Liver (tissue), 9 donors: ENCODE results near the gene SNU13. TPM values are rescaled to one million over a fixed set of nuclear protein-coding genes. Genes with fewer than 3 reads are reported as not detected.
"Not testable (repeated sequence)": the region's sequence is repeated elsewhere in the genome, so short reads cannot be mapped to it uniquely, and the experiment has no call there.

Source experiments
- DNase-seq: peaks from one replicate; pipeline ENCODE4 v3.0.0-alpha.2; 2017; ENCODE audit warnings: low spot score
- H3K27ac ChIP-seq, 2 donors: one replicate each; pipeline ENCODE4 v1.7.0; 2013; ENCODE audit warnings: inconsistent platforms in 2 of 2, low read length in 2 of 2, control low read depth in 1 of 2, low read depth in 1 of 2, mild to moderate bottlenecking in 1 of 2
- H3K27me3 ChIP-seq, 4 donors: one replicate each; pipeline versions ENCODE4 v1.6.1 to v1.7.0; 2013; ENCODE audit warnings: low read length in 3 of 4, inconsistent platforms in 1 of 4, mild to moderate bottlenecking in 1 of 4, moderate library complexity in 1 of 4; ENCODE audit not compliant: control insufficient read depth in 4 of 4, insufficient read depth in 4 of 4
- H3K36me3 ChIP-seq, 4 donors: one replicate each; pipeline versions ENCODE4 v1.6.1 to v1.7.0; 2013; ENCODE audit warnings: low read length in 3 of 4, mild to moderate bottlenecking in 3 of 4, low read depth in 1 of 4, moderate library complexity in 1 of 4; ENCODE audit not compliant: control insufficient read depth in 4 of 4, insufficient read depth in 3 of 4
- H3K4me1 ChIP-seq, 4 donors: one replicate each; pipeline versions ENCODE4 v1.6.1 to v1.7.0; 2013; ENCODE audit warnings: low read length in 3 of 4, mild to moderate bottlenecking in 3 of 4, moderate library complexity in 1 of 4; ENCODE audit not compliant: control insufficient read depth in 4 of 4, insufficient read depth in 4 of 4
- H3K4me3 ChIP-seq, 3 donors: one replicate each; pipeline versions ENCODE4 v1.6.1 to v1.7.0; 2013; ENCODE audit warnings: low read length in 3 of 3, control low read depth in 1 of 3, low read depth in 1 of 3, mild to moderate bottlenecking in 1 of 3
- H3K9ac ChIP-seq, 2 donors: one replicate each; pipeline ENCODE4 v1.7.0; 2013; ENCODE audit warnings: low read length in 2 of 2, mild to moderate bottlenecking in 2 of 2, moderate library complexity in 2 of 2, control low read depth in 1 of 2, low read depth in 1 of 2
- H3K9me3 ChIP-seq, 4 donors: one replicate each; pipeline versions ENCODE4 v1.6.1 to v1.7.0; 2013; ENCODE audit warnings: low read length in 3 of 4; ENCODE audit not compliant: control insufficient read depth in 4 of 4
- FOXA2 ChIP-seq: IDR thresholded peaks from 2 replicates; pipeline ENCODE4 v1.6.1; 2016; ENCODE audit warnings: antibody characterized with exemption
- HNF4A ChIP-seq, 2 donors: conservative IDR thresholded peaks; 2 replicates each; pipeline ENCODE4 v1.6.1; 2016; ENCODE audit warnings: antibody characterized with exemption in 2 of 2, mild to moderate bottlenecking in 2 of 2
- HNF4G ChIP-seq: IDR thresholded peaks from 2 replicates; pipeline ENCODE4 v1.6.1; 2016; ENCODE audit warnings: antibody characterized with exemption
- JUND ChIP-seq, 2 donors: IDR thresholded peaks; 2 replicates each; pipeline ENCODE4 v1.6.1; 2016; ENCODE audit warnings: antibody characterized with exemption in 2 of 2
- MAX ChIP-seq: IDR thresholded peaks from 2 replicates; pipeline ENCODE4 v1.6.1; 2016; ENCODE audit warnings: antibody characterized with exemption
- RXRA ChIP-seq, 2 donors: IDR thresholded peaks; 2 replicates each; pipeline ENCODE4 v1.6.1; 2017 to 2018; ENCODE audit warnings: antibody characterized with exemption in 2 of 2, mild to moderate bottlenecking in 1 of 2
- SP1 ChIP-seq: IDR thresholded peaks from 2 replicates; pipeline ENCODE4 v1.6.1; 2018; ENCODE audit warnings: antibody characterized with exemption, mild to moderate bottlenecking
- TAF1 ChIP-seq: conservative IDR thresholded peaks from 2 replicates; pipeline ENCODE4 v1.6.1; 2016; ENCODE audit warnings: antibody characterized with exemption, mild to moderate bottlenecking
- YY1 ChIP-seq: IDR thresholded peaks from 2 replicates; pipeline ENCODE4 v1.6.1; 2016; ENCODE audit warnings: antibody characterized with exemption, mild to moderate bottlenecking
- WGBS: extraction: QIAGEN DNeasy Blood & Tissue Kit; methylation state at CpG from one replicate; pipeline ENCODE4 v1.1.7; 2013; 5-methylcytosine and 5-hydroxymethylcytosine counted together
- polyA plus RNA-seq, 2 donors: library from polyadenylated mRNA; stranded (reverse) in 1 of 2; unstranded in 1 of 2; fragments of 200-250 nt in 1 of 2; fragments of >200 nt in 1 of 2; fragmentation: Nextera tagmentation in 1 of 2; extraction: Ambion mirVana in 1 of 2; gene quantifications; one replicate each; pipeline versions ENCODE4 v1.2.1 to v1.2.3, GENCODE V29; 2013 to 2015
- total RNA-seq, 2 donors: library from RNA; depleted of rRNA; stranded (reverse); fragments of >200 nt; gene quantifications; one replicate each; pipeline ENCODE4 v1.2.3, GENCODE V29; 2014
- TF ChIP-seq, protein P1 (sequence below): IDR thresholded peaks from 2 replicates; pipeline ENCODE4 v1.6.1; 2016; ENCODE audit warnings: antibody characterized with exemption
- TF ChIP-seq, protein P2 (sequence below): fragments of 150-350 bp; IDR thresholded peaks from 2 replicates; pipeline ENCODE4 v1.5.1; 2017; ENCODE audit warnings: improper control_type of control experiment, low read depth, low read length; ENCODE audit not compliant: missing input control
- TF ChIP-seq, protein P3 (sequence below): IDR thresholded peaks from 2 replicates; pipeline ENCODE4 v1.6.1; 2016; ENCODE audit warnings: antibody characterized with exemption
- TF ChIP-seq, protein P4 (sequence below): IDR thresholded peaks from 2 replicates; pipeline ENCODE4 v1.6.1; 2016; ENCODE audit warnings: antibody characterized with exemption, mild to moderate bottlenecking
- donor health status: healthy.
- donor health status: healthy.
- donor health status: healthy.
- donor health status: healthy.
- donor health status: healthy.

Gene SNU13
- total and polyA plus RNA-seq, 4 donors = 22.3 to 104 (median 43.9) TPM

DNA sequence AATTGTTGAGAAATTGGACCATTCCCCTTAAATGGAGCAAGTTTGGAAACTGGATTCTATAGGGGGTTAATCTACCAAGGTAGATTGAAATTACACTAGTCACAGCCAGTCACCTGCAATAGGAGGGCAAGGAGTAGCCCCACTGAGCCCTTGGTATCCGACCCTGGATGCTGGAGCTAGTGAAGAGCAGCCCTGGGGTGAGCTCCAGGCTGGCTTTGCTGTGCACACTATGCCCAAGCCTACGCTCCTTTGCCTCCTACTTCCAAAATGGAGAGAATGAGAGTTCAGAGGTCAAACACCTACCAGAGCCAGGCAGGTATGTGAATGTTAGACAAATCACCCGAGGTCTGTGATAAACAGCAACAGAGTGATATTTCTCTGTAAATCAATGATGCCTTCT lies 23.7 kb downstream of the SNU13 start:
- no peak for DNase-seq
- Histone ChIP-seq H3K27me3 (no peaks in the 10 kb centered on the region), H3K4me3 (no peak overlapping the region), H3K27ac (no peak overlapping the region), H3K9me3 (no peaks in the 10 kb centered on the region), H3K36me3 (peaks cover 8 to 51% (median 44%) of the 10 kb centered on the region in 4 donors), H3K4me1 (peaks cover 0 to 3% (median 0%) of the 10 kb centered on the region in 4 donors), H3K9ac (no peak overlapping the region)
- no peak for TF ChIP-seq HNF4A (conservative IDR thresholded peaks at IDR 0.05)
- TF ChIP-seq, protein P1, sequence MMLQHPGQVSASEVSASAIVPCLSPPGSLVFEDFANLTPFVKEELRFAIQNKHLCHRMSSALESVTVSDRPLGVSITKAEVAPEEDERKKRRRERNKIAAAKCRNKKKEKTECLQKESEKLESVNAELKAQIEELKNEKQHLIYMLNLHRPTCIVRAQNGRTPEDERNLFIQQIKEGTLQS = no peak
- TF ChIP-seq TAF1 = no peak
- no peak for TF ChIP-seq YY1
- no peak for TF ChIP-seq SP1
- TF ChIP-seq, protein P2, sequence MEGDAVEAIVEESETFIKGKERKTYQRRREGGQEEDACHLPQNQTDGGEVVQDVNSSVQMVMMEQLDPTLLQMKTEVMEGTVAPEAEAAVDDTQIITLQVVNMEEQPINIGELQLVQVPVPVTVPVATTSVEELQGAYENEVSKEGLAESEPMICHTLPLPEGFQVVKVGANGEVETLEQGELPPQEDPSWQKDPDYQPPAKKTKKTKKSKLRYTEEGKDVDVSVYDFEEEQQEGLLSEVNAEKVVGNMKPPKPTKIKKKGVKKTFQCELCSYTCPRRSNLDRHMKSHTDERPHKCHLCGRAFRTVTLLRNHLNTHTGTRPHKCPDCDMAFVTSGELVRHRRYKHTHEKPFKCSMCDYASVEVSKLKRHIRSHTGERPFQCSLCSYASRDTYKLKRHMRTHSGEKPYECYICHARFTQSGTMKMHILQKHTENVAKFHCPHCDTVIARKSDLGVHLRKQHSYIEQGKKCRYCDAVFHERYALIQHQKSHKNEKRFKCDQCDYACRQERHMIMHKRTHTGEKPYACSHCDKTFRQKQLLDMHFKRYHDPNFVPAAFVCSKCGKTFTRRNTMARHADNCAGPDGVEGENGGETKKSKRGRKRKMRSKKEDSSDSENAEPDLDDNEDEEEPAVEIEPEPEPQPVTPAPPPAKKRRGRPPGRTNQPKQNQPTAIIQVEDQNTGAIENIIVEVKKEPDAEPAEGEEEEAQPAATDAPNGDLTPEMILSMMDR = no peak
- TF ChIP-seq, protein P3, sequence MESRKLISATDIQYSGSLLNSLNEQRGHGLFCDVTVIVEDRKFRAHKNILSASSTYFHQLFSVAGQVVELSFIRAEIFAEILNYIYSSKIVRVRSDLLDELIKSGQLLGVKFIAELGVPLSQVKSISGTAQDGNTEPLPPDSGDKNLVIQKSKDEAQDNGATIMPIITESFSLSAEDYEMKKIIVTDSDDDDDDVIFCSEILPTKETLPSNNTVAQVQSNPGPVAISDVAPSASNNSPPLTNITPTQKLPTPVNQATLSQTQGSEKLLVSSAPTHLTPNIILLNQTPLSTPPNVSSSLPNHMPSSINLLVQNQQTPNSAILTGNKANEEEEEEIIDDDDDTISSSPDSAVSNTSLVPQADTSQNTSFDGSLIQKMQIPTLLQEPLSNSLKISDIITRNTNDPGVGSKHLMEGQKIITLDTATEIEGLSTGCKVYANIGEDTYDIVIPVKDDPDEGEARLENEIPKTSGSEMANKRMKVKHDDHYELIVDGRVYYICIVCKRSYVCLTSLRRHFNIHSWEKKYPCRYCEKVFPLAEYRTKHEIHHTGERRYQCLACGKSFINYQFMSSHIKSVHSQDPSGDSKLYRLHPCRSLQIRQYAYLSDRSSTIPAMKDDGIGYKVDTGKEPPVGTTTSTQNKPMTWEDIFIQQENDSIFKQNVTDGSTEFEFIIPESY = no peak
- TF ChIP-seq, protein P4, sequence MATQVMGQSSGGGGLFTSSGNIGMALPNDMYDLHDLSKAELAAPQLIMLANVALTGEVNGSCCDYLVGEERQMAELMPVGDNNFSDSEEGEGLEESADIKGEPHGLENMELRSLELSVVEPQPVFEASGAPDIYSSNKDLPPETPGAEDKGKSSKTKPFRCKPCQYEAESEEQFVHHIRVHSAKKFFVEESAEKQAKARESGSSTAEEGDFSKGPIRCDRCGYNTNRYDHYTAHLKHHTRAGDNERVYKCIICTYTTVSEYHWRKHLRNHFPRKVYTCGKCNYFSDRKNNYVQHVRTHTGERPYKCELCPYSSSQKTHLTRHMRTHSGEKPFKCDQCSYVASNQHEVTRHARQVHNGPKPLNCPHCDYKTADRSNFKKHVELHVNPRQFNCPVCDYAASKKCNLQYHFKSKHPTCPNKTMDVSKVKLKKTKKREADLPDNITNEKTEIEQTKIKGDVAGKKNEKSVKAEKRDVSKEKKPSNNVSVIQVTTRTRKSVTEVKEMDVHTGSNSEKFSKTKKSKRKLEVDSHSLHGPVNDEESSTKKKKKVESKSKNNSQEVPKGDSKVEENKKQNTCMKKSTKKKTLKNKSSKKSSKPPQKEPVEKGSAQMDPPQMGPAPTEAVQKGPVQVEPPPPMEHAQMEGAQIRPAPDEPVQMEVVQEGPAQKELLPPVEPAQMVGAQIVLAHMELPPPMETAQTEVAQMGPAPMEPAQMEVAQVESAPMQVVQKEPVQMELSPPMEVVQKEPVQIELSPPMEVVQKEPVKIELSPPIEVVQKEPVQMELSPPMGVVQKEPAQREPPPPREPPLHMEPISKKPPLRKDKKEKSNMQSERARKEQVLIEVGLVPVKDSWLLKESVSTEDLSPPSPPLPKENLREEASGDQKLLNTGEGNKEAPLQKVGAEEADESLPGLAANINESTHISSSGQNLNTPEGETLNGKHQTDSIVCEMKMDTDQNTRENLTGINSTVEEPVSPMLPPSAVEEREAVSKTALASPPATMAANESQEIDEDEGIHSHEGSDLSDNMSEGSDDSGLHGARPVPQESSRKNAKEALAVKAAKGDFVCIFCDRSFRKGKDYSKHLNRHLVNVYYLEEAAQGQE = no peak
- no peak for TF ChIP-seq HNF4G
- no peak for TF ChIP-seq MAX
- no peak for TF ChIP-seq JUND (IDR thresholded peaks at IDR 0.05)
- no peak for TF ChIP-seq FOXA2
- no peak for TF ChIP-seq RXRA (IDR thresholded peaks at IDR 0.05)
- 84% methylated on average over 3 of the region's 3 CpGs for WGBS

DNA sequence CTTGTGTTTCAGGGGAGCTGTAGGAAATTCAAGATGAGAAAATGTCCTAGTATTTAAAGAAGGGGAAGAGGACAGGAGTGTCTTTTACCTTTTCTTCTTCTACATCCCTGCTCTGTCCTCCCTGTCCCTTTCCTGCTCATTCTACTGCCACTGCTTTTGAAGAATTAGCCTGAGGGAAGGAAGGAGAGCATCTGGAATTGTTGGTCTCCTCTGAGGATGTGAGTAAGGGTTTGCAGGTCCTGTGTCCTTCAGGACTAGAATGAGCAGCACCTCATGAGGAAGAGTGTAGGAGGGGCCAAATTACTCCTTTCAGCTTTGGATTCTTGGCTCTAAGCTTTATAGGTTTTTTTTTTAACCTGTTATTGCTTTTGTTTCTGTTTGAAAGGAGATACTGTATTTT lies 24.2 kb downstream of the SNU13 start:
- Histone ChIP-seq H3K9ac (no peak overlapping the region), H3K4me1 (peaks cover 0 to 3% (median 0%) of the 10 kb centered on the region in 4 donors), H3K36me3 (peaks cover 8 to 53% (median 48%) of the 10 kb centered on the region in 4 donors), H3K27ac (no peak overlapping the region), H3K9me3 (no peaks in the 10 kb centered on the region), H3K27me3 (no peaks in the 10 kb centered on the region), H3K4me3 (no peak overlapping the region)
- no peak for DNase-seq
- TF ChIP-seq RXRA (IDR thresholded peaks at IDR 0.05) = no peak
- TF ChIP-seq, protein P2 = no peak
- TF ChIP-seq HNF4A (conservative IDR thresholded peaks at IDR 0.05) = no peak
- no peak for TF ChIP-seq TAF1
- TF ChIP-seq, protein P4 = no peak
- TF ChIP-seq YY1 = no peak

- H3K9me3 ChIP-seq, H3K27ac ChIP-seq, DNase-seq, H3K4me1 ChIP-seq, H3K9ac ChIP-seq, H3K4me3 ChIP-seq, H3K27me3 ChIP-seq: not testable (repeated sequence)
- peaks cover 11 to 60% (median 54%) of the 10 kb centered on the region in 4 donors for H3K36me3 ChIP-seq
- 93% methylated on average over 9 of the region's 9 CpGs for WGBS
These were observed 25.1 kb downstream of the SNU13 start for GRCh38 chr22:41663594-41663993.
